Fibroblast of lung (primary cell): Measurements from ENCODE around the gene DCBLD2.

Source experiments
- EZH2 ChIP-seq: IDR thresholded peaks from 2 replicates; pipeline ENCODE4 v1.5.1; 2012; ENCODE audit warnings: low read length, control low read depth, mild to moderate bottlenecking; ENCODE audit errors: missing control alignments
- TF ChIP-seq, protein P1 (sequence below), 2 donors: IDR thresholded peaks in 1 of 2; conservative IDR thresholded peaks in 1 of 2; 1 replicate in 1 of 2; 2 replicates in 1 of 2; pipeline ENCODE4 v1.5.1; 2011 to 2012; ENCODE audit warnings: low read length in 2 of 2, control low read depth in 1 of 2, inconsistent platforms in 1 of 2, low read depth in 1 of 2, mild to moderate bottlenecking in 1 of 2

DNA sequence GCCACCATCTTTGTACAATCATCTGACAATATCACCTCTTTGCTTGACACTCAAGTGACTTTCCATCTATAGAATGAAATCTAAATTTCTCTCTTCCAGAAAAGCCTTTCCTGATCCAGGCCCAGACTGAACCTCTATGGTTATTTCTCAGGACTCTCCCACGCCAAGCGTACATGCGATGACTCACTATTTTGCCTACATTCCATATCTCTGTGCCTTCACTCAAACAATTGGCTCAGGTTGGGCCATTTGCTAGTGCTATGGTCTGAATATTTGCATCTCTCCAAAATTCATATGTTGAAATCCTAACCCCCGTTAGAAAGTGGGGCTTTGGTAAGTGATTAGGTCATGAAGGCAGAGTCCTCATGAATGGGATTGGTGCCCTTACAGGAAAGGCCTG, 94.5 kb downstream of the DCBLD2 start:
- TF ChIP-seq, protein P1, sequence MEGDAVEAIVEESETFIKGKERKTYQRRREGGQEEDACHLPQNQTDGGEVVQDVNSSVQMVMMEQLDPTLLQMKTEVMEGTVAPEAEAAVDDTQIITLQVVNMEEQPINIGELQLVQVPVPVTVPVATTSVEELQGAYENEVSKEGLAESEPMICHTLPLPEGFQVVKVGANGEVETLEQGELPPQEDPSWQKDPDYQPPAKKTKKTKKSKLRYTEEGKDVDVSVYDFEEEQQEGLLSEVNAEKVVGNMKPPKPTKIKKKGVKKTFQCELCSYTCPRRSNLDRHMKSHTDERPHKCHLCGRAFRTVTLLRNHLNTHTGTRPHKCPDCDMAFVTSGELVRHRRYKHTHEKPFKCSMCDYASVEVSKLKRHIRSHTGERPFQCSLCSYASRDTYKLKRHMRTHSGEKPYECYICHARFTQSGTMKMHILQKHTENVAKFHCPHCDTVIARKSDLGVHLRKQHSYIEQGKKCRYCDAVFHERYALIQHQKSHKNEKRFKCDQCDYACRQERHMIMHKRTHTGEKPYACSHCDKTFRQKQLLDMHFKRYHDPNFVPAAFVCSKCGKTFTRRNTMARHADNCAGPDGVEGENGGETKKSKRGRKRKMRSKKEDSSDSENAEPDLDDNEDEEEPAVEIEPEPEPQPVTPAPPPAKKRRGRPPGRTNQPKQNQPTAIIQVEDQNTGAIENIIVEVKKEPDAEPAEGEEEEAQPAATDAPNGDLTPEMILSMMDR (conservative IDR thresholded peaks at IDR 0.05 in 1 of 2, IDR thresholded peaks at IDR 0.05 in 1 of 2; ENCODE audit: low read depth in 1 of 2, low read length in 2 of 2): no peak
- TF ChIP-seq EZH2: no peak
